SU-DHL-6 (cell line): ENCODE measurements around the gene CCDC54.

Source experiments
- H2AFZ ChIP-seq: fragments of 200-600 bp; sonication (generic); 2 replicates; pipeline ENCODE4 v1.6.1; 2014; ENCODE audit warnings: low read depth, mild to moderate bottlenecking, moderate library complexity, mixed read lengths, antibody characterized with exemption, low read length; ENCODE audit not compliant: severe bottlenecking
- H3F3A ChIP-seq: fragments of 200-600 bp; shearing (Covaris generic); 2 replicates; pipeline ENCODE4 v1.6.0; 2016; ENCODE audit warnings: antibody characterized with exemption, mild to moderate bottlenecking; ENCODE audit not compliant: insufficient read depth
- H3K27ac ChIP-seq: fragments of 200-600 bp; sonication (generic); 2 replicates; pipeline ENCODE4 v1.5.1; 2016; ENCODE audit warnings: low read depth, mild to moderate bottlenecking, low read length, moderate library complexity, mixed read lengths
- H3K27me3 ChIP-seq: fragments of 200-600 bp; sonication (generic), shearing (Covaris generic); 2 replicates; pipeline ENCODE4 v1.6.0; 2014; ENCODE audit warnings: mild to moderate bottlenecking, low read length
- H3K36me3 ChIP-seq: fragments of 200-600 bp; sonication (generic); 2 replicates; pipeline ENCODE4 v1.6.1; 2014; ENCODE audit warnings: mild to moderate bottlenecking, low read length, mixed read lengths
- H3K4me2 ChIP-seq: fragments of 300-600, 200-600 bp; shearing (Covaris generic), sonication (generic); 2 replicates; pipeline ENCODE4 v1.6.0; 2014; ENCODE audit warnings: low read length, low read depth, mild to moderate bottlenecking; ENCODE audit not compliant: poor library complexity, severe bottlenecking
- H3K4me3 ChIP-seq: fragments of 200-600 bp; sonication (generic); 2 replicates; pipeline ENCODE4 v1.5.1; 2014; ENCODE audit warnings: antibody characterized with exemption, low read length, mild to moderate bottlenecking, mixed read lengths; ENCODE audit not compliant: insufficient read depth, poor library complexity, severe bottlenecking
- H3K79me2 ChIP-seq: fragments of 200-600 bp; sonication (generic); 2 replicates; pipeline ENCODE4 v1.6.1; 2014; ENCODE audit warnings: mild to moderate bottlenecking, low read length, moderate library complexity; ENCODE audit not compliant: insufficient read depth
- H3K9ac ChIP-seq: fragments of 200-600 bp; sonication (generic); 2 replicates; pipeline ENCODE4 v1.7.0; 2014; ENCODE audit warnings: mild to moderate bottlenecking, low read length
- H3K9me2 ChIP-seq: fragments of 200-600 bp; sonication (generic); replicated peaks from 2 replicates; pipeline ENCODE4 v1.6.1; 2014; ENCODE audit warnings: low read length; ENCODE audit not compliant: insufficient read depth
- H3K9me3 ChIP-seq: fragments of 200-600 bp; sonication (generic); 2 replicates; pipeline ENCODE4 v1.6.1; 2014; ENCODE audit warnings: low read length, mixed read lengths; ENCODE audit not compliant: insufficient read depth
- H4K20me1 ChIP-seq: fragments of 200-600 bp; sonication (generic); 2 replicates; pipeline ENCODE4 v1.6.1; 2014; ENCODE audit warnings: low read depth, mild to moderate bottlenecking, antibody characterized with exemption, low read length, moderate library complexity, mixed read lengths
- EZH2phosphoT487 ChIP-seq: fragments of 200-600 bp; sonication (generic), shearing (Covaris generic); conservative IDR thresholded peaks from 2 replicates; pipeline ENCODE4 v1.6.1; 2018; ENCODE audit warnings: mild to moderate bottlenecking, antibody characterized with exemption, low read length, moderate library complexity, mixed read lengths
- TF ChIP-seq, protein P1 (sequence below): fragments of 200-600 bp; sonication (generic); IDR thresholded peaks from one replicate; pipeline ENCODE4 v1.5.1; 2017; ENCODE audit warnings: antibody characterized with exemption, mild to moderate bottlenecking, low read length, moderate library complexity; ENCODE audit not compliant: insufficient read depth, poor library complexity, severe bottlenecking

The CCDC54 gene

GRCh38 chr3:107425033-107425432, 47.8 kb downstream of the CCDC54 start:
- no peak for TF ChIP-seq EZH2phosphoT487
- TF ChIP-seq, protein P1, sequence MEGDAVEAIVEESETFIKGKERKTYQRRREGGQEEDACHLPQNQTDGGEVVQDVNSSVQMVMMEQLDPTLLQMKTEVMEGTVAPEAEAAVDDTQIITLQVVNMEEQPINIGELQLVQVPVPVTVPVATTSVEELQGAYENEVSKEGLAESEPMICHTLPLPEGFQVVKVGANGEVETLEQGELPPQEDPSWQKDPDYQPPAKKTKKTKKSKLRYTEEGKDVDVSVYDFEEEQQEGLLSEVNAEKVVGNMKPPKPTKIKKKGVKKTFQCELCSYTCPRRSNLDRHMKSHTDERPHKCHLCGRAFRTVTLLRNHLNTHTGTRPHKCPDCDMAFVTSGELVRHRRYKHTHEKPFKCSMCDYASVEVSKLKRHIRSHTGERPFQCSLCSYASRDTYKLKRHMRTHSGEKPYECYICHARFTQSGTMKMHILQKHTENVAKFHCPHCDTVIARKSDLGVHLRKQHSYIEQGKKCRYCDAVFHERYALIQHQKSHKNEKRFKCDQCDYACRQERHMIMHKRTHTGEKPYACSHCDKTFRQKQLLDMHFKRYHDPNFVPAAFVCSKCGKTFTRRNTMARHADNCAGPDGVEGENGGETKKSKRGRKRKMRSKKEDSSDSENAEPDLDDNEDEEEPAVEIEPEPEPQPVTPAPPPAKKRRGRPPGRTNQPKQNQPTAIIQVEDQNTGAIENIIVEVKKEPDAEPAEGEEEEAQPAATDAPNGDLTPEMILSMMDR, result no peak
- Histone ChIP-seq H3K4me2 (no peak overlapping the region), H2AFZ (no peak overlapping the region)

DNA sequence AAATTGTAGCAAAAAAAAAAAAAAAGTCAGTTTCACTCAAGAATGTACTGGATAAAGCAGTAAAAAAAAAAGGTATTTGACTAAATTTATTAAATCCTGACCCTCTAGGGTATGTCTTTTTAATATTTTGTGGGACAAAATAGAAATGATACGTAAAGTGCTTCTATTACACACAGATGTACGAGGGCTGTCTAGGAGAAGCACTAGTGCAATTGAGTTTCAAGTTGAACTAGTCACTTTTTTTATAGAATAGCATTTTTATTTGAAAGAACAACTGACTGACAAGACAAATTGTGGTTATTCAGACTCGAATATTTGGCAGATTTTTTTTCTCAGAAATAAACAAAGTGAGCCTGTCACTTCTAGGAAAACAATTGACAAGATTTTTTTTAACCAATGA, 49.0 kb downstream of the CCDC54 start:
- no peaks in the 10 kb centered on the region for H3K27me3 ChIP-seq
- H3F3A ChIP-seq, result 0 out of 2 replicates have a peak, but pooled peaks cover 11% of the 10 kb centered on the region
- TF ChIP-seq, protein P1, result no peak
- no peak for TF ChIP-seq EZH2phosphoT487
- no peak overlapping the region for H2AFZ ChIP-seq
- H3K9me2 ChIP-seq, result no peaks in the 10 kb centered on the region
- no peak overlapping the region for H3K9ac ChIP-seq
- H3K27ac ChIP-seq, result no peak overlapping the region
- H3K9me3 ChIP-seq, result no peaks in the 10 kb centered on the region
- H4K20me1 ChIP-seq, result no peaks in the 10 kb centered on the region
- H3K79me2 ChIP-seq, result no peaks in the 10 kb centered on the region
- no peak overlapping the region for H3K4me3 ChIP-seq
- no peak overlapping the region for H3K4me2 ChIP-seq
- no peaks in the 10 kb centered on the region for H3K36me3 ChIP-seq

More at GRCh38 chr3:107425033-107425432, 47.8 kb downstream of the CCDC54 start:
- H3K27me3 ChIP-seq, result no peaks in the 10 kb centered on the region
- no peak overlapping the region for H3K9ac ChIP-seq
- H3K4me3 ChIP-seq, result no peak overlapping the region
- H3K36me3 ChIP-seq, result no peaks in the 10 kb centered on the region
- no peaks in the 10 kb centered on the region for H3K9me3 ChIP-seq
- H3K27ac ChIP-seq, result no peak overlapping the region
- peaks cover 16% of the 10 kb centered on the region; the same call in 1 of the 2 replicates for H3F3A ChIP-seq
- H3K9me2 ChIP-seq, result no peaks in the 10 kb centered on the region
- no peaks in the 10 kb centered on the region for H3K79me2 ChIP-seq
- no peaks in the 10 kb centered on the region for H4K20me1 ChIP-seq
